DND-41 (cell line): ENCODE data around the gene ADCK2.

Experiments
- EZH2 ChIP-seq: IDR thresholded peaks from 3 replicates; pipeline ENCODE4 v1.6.1; 2012; ENCODE audit warnings: borderline replicate concordance, low read depth, mild to moderate bottlenecking, moderate library complexity, low read length, inconsistent platforms; ENCODE audit not compliant: severe bottlenecking
- TF ChIP-seq, protein P1 (sequence below): IDR thresholded peaks from 2 replicates; pipeline ENCODE4 v1.5.1; 2012; ENCODE audit warnings: borderline replicate concordance, low read length, moderate library complexity, mild to moderate bottlenecking; ENCODE audit not compliant: poor library complexity, severe bottlenecking; ENCODE audit errors: extremely low read depth

DNA sequence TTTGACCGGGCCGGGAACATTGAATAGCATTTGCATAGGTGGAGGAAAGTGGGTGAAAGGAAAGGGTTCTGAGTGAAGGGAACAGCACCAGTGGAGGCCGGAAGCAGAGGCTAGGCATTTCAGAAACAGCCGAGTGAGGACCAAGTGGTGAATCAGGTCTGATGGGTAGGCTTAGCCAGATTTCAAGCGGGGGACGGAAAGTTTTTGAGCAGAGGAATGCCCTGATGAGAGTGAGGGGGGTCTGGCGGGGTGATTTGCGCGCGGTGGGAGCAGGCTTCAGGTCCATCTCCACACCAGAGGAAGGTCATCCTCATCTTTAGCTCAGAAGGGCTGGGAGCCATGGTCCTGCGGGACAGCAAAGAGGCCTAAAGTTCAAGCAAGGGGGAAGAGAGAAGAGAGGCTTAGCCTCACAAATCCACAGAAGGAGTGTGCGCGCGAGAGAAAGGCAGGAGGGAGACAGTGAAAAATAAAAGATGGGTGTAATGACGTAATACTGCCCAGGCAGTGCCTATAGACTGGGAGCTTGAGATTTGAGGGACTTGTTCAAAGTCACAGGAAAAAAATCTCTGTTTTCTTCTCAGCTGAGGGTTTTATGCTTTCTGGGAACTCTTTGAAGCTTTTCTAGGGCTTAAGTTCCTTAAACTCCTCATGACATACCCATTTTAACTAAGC, 31.1 kb upstream of the ADCK2 start:
- TF ChIP-seq, protein P1, sequence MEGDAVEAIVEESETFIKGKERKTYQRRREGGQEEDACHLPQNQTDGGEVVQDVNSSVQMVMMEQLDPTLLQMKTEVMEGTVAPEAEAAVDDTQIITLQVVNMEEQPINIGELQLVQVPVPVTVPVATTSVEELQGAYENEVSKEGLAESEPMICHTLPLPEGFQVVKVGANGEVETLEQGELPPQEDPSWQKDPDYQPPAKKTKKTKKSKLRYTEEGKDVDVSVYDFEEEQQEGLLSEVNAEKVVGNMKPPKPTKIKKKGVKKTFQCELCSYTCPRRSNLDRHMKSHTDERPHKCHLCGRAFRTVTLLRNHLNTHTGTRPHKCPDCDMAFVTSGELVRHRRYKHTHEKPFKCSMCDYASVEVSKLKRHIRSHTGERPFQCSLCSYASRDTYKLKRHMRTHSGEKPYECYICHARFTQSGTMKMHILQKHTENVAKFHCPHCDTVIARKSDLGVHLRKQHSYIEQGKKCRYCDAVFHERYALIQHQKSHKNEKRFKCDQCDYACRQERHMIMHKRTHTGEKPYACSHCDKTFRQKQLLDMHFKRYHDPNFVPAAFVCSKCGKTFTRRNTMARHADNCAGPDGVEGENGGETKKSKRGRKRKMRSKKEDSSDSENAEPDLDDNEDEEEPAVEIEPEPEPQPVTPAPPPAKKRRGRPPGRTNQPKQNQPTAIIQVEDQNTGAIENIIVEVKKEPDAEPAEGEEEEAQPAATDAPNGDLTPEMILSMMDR, result no peak
- TF ChIP-seq EZH2, result no peak
